ENCODE measurements around the gene PAX2.

DNA sequence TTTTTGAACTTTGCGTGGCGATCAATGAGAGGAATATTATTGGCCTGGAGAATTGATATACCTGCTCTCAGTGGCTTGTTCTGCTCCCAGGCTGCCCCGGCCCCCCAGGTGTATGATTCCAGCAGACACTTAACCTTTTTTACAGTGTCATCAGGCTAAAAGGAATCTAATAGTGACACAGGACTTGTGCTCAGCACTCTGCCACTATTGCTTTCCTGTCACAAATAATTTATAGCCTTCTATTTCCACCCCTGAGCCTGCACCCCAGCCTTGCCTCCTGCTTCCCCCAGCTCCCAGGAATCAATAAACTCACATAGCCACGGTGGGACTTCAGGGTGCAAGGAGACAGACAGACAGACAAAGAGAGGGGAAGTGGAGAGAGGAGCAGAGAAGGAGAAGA lies 28.3 kb downstream of the PAX2 start:
- no peak for TF ChIP-seq POLR2AphosphoS5 (IDR thresholded peaks at IDR 0.05; ENCODE audit: low read depth, low read length)
- no peak for TF ChIP-seq POLR2A (IDR thresholded peaks at IDR 0.05; ENCODE audit: low read depth, low read length)
- no peak for TF ChIP-seq TAF1 (IDR thresholded peaks at IDR 0.05; ENCODE audit: low read depth, low read length)
